Measurements from ENCODE around the gene GFY.

GFY gene

DNA sequence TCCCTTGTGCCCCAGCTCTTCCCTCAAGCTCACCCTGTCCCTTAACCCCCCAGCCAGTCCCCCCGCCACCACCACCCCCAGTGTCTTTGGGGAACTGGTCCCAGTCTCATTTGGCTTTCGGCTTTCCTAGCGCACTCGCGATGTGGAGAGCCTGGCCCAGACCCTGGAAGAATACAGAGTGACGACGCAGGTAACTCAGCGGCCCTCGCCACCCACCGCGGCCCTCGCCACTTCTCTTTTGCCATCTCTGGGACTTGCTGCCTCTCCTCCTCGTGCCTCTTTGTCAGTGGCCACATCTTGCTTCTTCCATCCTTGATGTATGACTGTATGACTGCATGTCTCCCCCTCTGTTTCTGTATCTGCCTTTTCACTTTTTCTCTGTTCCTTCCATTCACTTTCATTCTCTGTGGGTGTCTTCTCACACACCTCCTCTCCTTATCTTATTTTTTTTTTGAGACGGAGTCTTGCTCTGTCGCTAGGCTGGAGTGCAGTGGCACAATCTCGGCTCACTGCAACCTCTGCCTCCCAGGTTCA, 17.6 kb upstream of the GFY start:
- DNase-seq (ENCODE audit: low read depth, low spot score), result no peak

DNA sequence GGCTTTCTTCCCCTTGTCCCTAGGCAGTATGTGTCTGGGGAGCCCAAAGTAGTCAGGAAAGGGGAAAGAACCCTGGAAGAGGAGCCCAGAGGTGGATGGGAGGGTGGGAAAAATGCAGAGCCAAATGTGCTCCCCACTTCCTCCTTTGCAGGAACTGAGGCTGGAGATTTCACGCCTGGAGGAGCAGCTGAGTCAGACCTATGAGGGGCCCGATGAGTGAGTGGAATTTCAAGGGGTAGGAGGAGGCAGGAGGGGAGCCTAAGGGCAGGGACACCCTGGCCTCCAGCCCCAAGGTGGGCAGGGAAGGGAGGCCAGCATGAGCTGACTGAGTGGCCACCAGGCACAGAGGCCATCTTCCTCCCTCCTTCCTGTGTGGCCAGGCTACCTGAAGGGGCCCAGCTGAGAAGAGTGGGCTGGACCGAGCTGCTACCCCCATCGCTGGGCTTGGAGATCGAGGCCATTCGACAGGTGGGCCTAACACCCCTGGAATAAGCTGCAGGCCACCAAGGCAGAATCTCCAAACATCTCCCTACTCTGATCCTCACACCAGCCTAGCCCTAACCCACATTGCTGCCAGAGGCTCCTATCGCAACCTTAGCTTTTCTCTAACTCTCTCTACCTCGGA, 16.3 kb upstream of the GFY start:
- DNase-seq (ENCODE audit: low read depth, low spot score), result no peak

DNA sequence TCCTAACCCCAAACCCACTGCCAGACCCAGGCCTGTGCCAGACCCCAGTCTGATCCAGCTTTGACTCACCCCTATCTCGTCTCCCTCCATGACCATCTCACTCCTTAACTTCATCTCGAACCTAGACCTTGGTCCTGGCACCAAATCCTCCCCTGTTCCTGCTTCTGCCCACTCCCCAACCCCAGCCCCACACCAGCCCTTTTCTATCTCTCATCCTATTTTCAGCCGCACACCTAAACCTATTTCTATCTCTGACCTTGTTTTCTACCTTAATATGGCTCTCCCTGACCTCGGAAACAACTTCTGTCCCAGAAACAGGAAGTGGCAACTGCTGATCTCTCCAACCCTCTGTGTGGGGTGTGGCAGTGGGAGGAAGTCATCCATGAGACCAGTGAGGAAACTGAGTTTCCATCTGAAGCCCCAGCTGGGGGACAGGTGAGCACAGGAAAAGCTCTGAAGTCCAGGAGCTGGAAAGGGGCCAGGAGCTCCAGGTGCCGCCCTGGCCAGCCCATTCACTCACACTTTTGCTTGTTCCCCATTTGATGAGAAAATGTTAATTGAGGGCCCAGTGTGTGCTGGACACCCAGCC, 15.7 kb upstream of the GFY start:
- no peak for DNase-seq (ENCODE audit: low read depth, low spot score)

DNA sequence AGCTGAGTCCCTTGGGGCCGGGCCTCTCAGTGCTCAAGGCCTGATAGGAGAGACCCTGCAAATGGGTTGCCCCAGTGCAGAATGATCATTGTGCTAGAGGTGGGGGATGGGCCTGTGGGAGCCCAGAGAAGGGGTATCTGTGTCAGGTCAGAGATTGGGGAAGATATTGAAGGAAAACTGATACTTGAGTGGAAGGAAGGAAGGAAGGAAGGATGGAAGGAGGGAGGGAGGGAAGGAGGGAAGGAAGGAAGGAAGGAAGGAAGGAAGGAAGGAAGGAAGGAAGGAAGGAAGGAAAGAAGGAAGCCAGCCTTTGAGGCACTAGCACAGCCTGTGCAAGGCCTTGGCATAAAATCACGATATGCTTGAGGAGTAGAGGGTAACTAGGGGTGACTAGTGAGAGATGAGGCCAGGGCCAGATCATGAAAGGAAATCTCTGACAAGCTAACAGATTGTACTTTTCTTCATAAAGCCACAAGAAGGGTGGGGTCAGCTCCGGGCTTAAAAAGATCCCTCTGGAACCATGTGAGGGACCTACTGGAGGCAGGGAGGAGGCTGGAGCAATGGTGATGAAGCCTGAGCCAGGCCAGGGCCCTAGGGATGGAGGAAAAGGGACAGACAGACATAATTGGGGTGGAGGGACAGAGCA, 13.4 kb upstream of the GFY start:
- no peak for DNase-seq (ENCODE audit: low read depth, low spot score)

DNA sequence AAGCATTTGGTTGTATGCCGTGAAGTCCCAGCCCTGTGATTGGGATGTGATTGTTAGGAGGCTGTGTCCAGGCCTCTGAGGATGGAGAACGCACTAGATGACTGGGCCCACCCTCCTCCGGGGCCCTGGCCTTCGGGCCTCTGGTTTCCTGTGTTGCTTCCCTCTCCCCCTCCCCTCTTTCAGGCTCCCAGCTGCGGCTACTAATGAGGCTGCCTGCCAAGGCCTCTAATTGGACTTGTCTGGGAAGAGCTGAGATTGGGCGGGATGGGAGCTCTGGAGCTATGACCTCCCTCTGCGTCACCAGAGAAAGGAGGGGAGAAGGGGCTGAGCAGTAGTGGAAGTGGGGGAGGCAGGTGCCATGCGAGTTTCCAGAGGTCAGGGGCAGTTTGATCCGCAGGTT, 11.8 kb upstream of the GFY start:
- DNase-seq (ENCODE audit: low read depth, low spot score), result no peak

DNA sequence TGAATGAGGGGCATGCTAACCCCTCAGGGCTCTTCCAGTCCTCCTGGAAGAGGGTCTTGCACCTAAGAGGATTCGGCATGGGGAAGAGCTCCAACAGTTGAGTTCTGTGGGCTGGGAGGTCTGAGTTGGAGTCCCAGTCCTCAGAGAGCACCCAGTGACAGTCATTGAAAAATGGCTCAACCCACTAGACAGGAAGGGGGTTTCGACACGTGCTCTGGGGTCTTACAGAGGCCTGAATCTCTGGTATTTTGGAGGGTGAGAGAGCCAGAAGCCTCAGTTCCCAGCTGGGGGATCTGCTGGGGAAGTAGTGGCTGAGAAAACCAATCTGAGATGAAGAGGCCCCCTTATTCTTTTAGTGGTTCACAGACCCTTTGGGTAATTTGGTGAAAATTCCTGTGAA, 10.9 kb upstream of the GFY start:
- no peak for DNase-seq (ENCODE audit: low read depth, low spot score)

DNA sequence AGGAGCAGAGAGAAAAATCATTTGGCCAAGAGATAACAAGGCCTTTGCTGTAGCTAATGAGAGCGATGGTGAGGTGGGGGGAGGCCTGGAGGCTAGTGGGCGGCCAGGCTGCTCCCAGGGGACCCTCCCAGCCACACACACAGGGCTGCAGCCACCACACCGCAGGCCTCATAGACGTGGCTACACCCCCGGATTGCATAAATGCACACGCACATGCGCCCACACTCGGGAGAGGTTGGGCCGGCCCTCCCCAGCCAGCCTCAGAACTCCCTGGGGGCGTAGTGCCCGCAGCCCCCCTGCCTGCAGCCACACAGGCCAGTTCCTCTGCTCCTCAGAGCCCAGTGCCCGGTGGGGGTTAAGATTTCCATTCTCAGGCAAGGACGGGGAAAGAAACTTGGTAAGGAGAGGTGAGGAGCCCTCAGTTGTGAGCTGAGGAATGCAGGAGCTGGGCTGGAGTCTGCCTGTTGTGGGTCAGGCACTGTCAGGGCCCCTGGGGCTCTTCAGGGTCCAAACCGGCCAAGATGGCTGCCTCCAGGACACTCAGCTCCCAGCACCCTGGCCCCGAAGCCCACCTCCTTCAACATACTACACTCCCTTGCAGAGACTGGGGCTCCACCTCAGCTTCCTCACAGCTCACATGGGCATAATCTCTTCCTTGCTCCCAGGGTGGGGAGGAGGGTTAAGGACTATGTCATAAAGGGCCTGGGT, 9.9 kb upstream of the GFY start:
- no peak for DNase-seq (ENCODE audit: low read depth, low spot score)

DNA sequence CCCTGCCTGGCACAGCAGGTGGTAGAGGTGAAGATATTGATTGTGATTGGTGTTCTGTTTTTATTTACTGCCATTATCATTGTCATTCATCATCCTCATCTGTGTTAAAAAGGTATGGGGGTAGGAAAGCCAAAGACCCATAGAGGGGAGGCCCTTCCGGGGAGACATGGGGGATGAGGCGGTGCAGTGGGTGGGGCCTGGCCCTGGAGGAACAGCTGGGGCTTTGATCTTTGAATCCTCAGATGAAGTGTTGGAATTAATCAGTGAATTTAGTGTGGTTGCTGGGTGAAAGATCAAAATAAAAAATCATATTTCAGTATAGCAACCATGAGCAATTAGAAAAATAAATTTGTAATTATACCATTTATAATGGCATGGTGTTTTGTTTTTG, 9.4 kb upstream of the GFY start:
- no peak for DNase-seq (ENCODE audit: low read depth, low spot score)

DNA sequence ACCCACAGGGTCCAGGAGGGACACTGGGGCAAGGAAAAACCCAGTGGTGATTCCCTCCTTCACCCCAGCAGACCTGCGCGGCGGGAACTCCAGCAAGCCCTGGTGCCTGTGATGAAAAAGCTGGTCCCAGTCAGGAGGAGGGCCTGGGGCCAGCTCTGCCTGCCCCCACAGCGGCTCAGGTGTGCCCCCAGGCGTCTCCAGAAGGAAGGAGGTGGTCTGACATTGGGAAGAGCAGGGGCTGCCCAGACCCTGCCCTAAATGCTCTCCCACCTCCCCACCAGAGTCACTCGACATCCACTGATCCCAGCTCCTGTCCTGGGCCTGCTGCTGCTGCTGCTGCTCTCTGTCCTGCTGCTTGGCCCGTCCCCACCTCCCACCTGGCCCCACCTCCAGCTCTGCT, 8.1 kb upstream of the GFY start:
- DNase-seq (ENCODE audit: low read depth, low spot score), result no peak

DNA sequence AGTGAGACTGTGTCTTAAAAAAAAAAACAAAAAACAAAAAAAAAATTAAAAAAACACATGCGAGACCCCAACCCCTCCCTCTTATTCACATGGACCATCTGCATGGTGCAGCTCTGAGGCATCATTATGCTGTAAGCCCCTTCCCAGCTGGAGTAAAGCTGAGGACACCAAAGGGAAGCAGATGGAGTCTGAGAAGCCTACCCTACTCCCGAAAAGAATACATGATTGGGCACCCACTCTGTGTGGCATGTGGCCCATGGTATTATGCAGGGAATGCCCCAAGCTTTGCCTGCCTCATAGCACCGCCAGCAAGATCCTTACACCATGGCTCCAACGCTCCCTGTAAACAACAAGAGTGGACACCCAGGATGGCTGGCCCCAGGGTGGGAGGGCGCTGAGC, 6.7 kb upstream of the GFY start:
- no peak for DNase-seq (ENCODE audit: low read depth, low spot score)

DNA sequence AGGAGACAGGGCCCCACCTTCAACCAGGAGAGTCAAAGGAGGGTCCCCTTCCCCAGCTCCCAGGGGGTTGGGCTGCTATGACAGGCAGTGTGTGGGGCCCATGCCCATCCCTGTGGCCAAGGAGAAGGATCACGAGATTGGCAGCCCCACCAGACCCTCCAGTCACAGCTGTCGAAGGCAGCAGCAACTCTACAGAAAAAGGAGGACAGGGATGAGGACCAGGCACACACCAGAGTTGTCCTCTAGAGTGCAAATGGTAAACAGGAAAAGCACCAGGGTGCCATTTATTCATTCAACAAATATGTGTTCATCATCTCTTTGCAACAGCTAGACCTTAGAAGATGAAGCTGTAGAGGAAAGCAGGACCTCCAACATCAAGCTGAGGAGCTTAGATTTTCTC, 6.0 kb upstream of the GFY start:
- no peak for DNase-seq (ENCODE audit: low read depth, low spot score)

DNA sequence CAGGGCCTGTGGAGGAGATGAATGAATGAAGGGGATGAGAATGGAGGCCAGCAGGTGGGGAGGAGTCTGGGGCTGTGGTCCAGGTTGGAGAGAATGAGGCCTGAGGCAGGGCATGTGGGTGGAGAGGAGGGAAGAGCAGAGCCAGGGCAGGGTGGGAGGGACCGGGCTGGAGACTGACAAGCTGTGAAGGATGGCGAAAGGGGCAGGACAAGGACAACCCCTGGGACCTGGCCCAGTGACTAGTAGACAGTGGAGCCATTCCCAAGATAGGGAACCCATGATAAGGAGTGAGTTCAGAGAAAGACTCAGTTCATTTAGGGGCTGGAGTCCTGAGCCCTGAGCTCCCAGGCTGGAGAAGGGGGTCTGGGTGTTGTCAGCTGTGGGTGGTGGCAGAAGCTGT, 5.0 kb upstream of the GFY start:
- DNase-seq (ENCODE audit: low read depth, low spot score), result no peak

DNA sequence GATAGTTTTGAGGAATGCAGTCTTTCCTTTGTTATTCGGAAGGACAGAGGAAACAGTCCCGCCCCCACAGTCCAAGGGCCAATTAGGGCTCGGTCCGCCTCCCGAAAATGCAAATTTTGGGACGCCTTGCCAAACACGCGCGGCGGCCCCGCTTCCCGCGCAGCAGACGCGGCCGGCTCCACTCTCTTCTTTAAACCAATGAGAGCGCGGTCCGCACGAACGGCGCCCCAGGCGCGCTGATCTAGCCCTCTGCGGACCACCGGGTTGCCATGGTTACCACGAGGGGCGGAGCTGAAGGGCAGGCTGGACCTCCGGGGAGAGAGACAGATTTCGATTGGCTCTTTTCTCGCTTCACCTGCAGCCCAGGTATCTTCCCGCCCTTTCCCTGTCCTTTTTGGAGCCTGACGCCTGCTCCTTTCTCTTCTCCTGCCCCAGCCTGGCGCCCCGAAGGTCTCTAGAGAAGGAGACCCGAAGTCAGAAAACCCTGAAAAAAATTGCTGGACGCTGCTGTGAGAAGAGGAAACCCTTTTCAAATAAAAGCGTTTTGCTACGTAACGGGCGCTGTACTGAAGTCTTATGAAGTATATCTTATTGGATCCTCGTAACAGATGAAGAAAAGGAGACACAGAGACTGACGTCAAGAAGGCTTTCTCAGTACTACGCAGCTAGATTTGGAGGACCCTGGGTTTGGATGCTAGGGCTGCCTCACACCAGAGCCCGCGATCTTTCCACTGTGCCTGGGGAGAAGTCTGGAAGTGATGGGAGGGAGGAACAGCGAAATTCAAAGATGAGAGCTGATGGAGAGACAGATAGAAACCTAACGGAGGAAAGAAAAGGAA, 3.9 kb upstream of the GFY start:
- no peak for DNase-seq (ENCODE audit: low read depth, low spot score)

DNA sequence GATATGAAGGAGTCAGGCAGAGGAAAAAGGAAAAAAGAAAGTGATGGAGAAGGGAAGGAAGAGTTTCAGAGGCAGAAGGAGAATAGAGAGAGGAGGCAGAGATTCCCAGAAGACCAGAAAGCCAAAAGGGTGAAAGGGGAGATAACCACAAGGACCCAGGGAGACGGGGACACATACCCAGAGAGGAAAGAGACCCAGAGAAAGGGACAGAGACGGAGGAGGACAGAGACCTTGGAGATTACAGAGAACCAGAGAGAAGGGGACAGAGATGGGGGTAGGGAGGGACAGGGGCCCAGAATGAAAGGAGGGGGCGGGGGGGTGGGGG, 3.3 kb upstream of the GFY start:
- no peak for DNase-seq (ENCODE audit: low read depth, low spot score)

DNA sequence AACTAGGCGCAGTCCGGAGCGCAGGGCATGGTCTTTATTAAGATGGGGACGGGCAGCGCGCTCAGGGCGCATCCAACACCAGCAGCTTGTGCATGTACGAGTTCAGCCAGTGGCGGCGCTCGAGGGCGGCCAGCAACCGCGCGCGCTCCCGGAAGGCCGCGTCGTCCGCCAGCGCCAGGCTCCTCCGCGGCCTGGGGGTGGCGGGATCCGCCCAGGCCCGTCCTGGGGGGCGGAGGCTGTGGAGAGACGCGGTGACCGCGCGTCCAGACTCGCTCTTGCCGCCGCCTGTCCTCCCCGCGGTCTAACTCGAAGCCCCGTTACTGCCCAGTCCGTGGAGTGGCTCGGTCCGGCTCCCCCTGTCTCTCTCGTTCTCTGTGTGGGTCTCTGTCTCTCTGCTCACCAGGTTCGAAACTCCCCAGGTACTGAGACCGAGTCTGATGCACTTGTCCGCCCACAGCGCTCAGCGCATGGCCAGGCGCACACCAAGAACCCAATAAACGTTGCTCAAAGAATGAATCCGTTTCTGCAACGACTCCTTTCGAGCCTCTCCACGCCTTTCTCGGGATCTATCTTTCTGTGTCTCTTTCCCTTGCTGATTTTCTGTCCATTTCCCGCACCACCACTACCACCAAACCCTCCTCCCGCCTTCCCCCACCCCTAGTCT, 2.6 kb upstream of the GFY start:
- DNase-seq (ENCODE audit: low read depth, low spot score), result no peak

DNA sequence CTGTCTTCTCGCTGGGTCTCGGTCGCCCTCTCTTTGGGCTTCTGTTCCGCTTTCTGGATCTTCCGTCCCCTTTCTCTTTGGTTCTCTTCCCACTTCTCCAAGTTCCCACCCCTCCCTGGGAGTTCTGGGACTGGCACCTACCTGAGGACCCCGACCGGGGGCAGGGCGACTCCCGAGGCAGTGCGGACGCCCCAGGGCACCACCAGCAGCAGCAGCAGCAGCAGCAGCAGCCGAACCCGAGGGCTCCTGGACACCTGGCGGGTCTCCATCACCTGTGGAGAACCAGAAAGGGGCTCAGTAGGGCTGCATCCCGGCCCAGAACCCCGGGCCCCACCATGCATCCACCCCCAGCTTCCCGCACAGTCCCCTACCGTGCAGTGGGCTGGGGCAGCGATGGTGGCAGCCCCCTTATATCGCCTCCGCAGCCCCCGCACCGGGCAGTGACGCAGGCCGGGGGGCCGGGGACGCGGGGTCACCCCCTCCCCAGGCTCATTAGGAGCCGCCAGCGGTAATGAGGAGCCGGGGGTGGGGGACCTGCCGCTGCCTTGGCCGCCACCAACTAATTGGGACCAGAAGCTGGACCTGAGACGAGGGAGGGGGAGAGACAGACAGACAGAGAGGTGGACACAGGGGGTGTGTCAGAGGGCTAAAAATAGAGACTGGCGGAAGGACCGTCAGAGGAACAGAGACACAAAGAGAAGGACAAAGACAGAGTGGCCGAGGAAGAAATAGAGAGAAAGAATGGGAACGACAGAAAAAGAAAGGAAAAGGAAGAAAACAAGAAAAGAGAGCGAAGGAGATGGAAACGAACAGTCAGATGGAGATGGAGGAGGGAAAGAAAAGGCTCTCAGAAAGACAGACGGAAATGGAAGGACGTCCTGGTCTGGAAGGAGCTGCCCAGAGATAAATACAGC, 1.9 kb upstream of the GFY start, which contains the start of gene PTH2:
PTH2 (minus strand) TSS at position 371 of the 914 bp plus-strand sequence; CDS start at position 269, 102 bp downstream.
- no peak for DNase-seq (ENCODE audit: low read depth, low spot score)

DNA sequence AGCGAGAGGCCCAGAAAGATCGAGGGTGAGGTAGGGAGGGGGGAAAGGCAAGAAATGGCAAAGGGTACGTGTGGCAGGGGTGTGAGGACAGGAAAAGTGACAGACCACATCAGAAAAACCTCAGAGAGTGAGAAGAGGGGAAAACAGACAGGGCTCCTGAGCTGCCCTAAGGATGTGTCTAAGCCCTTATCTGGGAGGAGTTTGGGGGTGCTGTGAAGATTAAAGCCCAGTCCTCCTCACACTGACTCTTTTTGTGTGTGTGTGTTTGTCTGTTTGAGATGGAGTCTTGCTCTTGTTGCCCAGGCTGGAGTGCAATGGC, 1.2 kb upstream of the GFY start:
- DNase-seq (ENCODE audit: low read depth, low spot score), result no peak

DNA sequence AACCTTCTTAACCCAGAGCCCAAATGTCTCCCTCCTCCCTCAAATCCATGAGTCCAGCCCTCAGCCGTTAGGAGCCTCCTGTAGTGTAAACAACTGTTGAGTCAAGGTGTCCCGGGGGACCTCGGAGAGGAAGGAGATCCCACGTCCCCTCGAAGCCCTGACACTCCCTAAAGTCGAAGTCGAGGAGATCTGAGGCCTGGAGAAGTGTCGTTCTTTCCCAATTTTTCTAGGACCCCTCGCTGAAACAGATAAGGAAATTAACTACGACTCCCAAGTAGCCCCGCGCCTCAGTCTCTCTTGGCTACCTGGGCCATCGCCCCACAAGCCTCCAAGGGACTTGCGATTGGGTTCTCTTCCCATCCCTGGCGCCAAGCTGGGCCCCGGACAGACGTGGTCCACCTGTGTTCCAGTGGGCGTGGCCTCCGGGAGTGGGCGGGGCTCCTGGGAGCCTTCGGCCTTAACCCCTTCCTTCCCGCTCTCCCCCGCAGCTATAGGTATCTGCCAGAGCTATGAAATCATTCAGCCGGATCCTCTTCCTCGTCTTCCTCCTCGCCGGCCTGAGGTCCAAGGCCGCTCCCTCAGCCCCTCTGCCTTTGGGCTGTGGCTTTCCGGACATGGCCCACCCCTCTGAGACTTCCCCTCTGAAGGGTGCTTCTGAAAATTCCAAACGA, 869 bp downstream of the GFY start:
- DNase-seq (ENCODE audit: low read depth, low spot score), result no peak

DNA sequence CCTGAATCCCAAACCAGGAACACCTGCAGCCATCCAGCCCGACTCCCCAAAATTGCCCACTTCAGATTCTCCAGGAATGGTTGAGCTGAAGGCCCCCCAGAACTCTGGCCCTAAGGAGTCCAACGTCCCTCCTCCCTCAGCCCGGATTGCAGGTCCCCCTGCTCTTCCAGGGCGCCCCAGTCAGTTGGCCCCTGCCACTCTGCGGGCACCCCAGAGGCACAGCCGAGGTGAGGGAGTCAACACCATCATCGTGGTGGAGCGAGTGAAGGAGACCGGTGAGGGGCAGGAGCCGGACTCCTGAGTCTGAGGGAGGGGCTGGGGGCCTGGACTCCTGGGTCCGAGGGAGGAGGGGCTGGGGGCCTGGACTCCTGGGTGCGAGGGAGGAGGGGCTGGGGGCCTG, 2.2 kb downstream of the GFY start:
- DNase-seq (ENCODE audit: low read depth, low spot score), result no peak
